CD4-positive, alpha-beta T cell (primary cell): ENCODE results near the gene NPLOC4. TPM values are rescaled to one million over a fixed set of nuclear protein-coding genes. Genes with fewer than 3 reads are reported as not detected.

Experiments used
- ATAC-seq: fragments of 200-7000 bp; cut with Tn5 transposase; one replicate; pipeline ENCODE4 v1.10.0; 2022; ENCODE audit warnings: mild to moderate bottlenecking; ENCODE audit not compliant: poor library complexity
- CTCF ChIA-PET: fragments of 350-600 bp; sonication (Branson Sonifier 250); formaldehyde crosslinking; loops from one replicate; lab custom pipeline; 2021; ENCODE audit warnings: antibody characterized with exemption, inconsistent platforms; lab: Charles Lee
- POLR2A ChIA-PET: fragments of 350-600 bp; sonication (Branson Sonifier 250); formaldehyde crosslinking; loops from one replicate; lab custom pipeline; 2021; ENCODE audit warnings: antibody characterized with exemption, inconsistent platforms; lab: Charles Lee
- DNase-seq, 14 experiments: peaks; one replicate each; pipeline ENCODE4 v3.0.0-alpha.2; 2013 to 2020; ENCODE audit warnings: mixed read lengths in 2 of 14
- H3K27ac ChIP-seq, 2 donors: one replicate each; pipeline versions ENCODE4 v1.5.1 to v1.7.0; 2013; ENCODE audit warnings: low read length in 2 of 2, low read depth in 1 of 2, mild to moderate bottlenecking in 1 of 2
- H3K27me3 ChIP-seq, 2 experiments: 1 replicate in 1 of 2; 2 replicates in 1 of 2; pipeline versions ENCODE4 v1.6.1 to v1.7.0; 2013; ENCODE audit warnings: low read length in 2 of 2, control low read depth in 1 of 2, mild to moderate bottlenecking in 1 of 2, moderate library complexity in 1 of 2; ENCODE audit not compliant: insufficient read depth in 2 of 2, control insufficient read depth in 1 of 2
- H3K36me3 ChIP-seq: one replicate; pipeline ENCODE4 v1.6.1; 2013; ENCODE audit warnings: low read length, control low read depth; ENCODE audit not compliant: insufficient read depth
- H3K4me1 ChIP-seq: one replicate; pipeline ENCODE4 v1.6.1; 2013; ENCODE audit warnings: low read length, control low read depth; ENCODE audit not compliant: insufficient read depth
- H3K4me3 ChIP-seq: one replicate; pipeline ENCODE4 v1.5.1; 2013; ENCODE audit warnings: mild to moderate bottlenecking, low read length, moderate library complexity
- H3K9me3 ChIP-seq, 2 experiments: 1 replicate in 1 of 2; 2 replicates in 1 of 2; pipeline versions ENCODE4 v1.6.1 to v1.7.0; 2013; ENCODE audit warnings: low read length in 2 of 2, mild to moderate bottlenecking in 2 of 2, control low read depth in 1 of 2, moderate library complexity in 1 of 2; ENCODE audit not compliant: control insufficient read depth in 1 of 2, insufficient read depth in 1 of 2
- H3K27ac Mint-ChIP-seq: one replicate; pipeline ENCODE4 v1.8.0; 2020; ENCODE audit warnings: mixed read lengths
- H3K27me3 Mint-ChIP-seq: one replicate; pipeline ENCODE4 v1.8.0; 2021; ENCODE audit warnings: mixed read lengths
- H3K36me3 Mint-ChIP-seq: one replicate; pipeline ENCODE4 v1.8.0; 2021; ENCODE audit warnings: low read depth, mixed read lengths
- H3K4me1 Mint-ChIP-seq: one replicate; pipeline ENCODE4 v1.8.0; 2021; ENCODE audit warnings: low read depth, mixed read lengths
- H3K4me3 Mint-ChIP-seq: one replicate; pipeline ENCODE4 v1.8.0; 2020; ENCODE audit warnings: mild to moderate bottlenecking, mixed read lengths
- H3K9me3 Mint-ChIP-seq: one replicate; pipeline ENCODE4 v1.8.0; 2020; ENCODE audit warnings: mixed read lengths
- intact Hi-C, 2 experiments: fragments of 100-400 bp; cut with DNase I in 1 of 2; cut with micrococcal nuclease in 1 of 2; formaldehyde crosslinking; loops; one replicate each; pipeline versions ENCODE4 v1.15.1 to v1.9.0; 2023 to 2025; cut with DNase I, micrococcal nuclease
- total RNA-seq, 174 experiments: library from RNA in 2 of 174; stranded (reverse) in 2 of 174; gene quantifications; one replicate each; pipeline ENCODE4 v1.2.3 and lab custom pipeline; 2021 to 2026
- TF ChIP-seq, protein P1 (sequence below): fragments of 200-600 bp; IDR thresholded peaks from one replicate; pipeline ENCODE4 v1.8.0; 2022; ENCODE audit warnings: antibody characterized with exemption, mild to moderate bottlenecking

NPLOC4 gene
- total RNA-seq, 2 experiments from 2014 or later = 61.0 to 62.4 TPM

DNA sequence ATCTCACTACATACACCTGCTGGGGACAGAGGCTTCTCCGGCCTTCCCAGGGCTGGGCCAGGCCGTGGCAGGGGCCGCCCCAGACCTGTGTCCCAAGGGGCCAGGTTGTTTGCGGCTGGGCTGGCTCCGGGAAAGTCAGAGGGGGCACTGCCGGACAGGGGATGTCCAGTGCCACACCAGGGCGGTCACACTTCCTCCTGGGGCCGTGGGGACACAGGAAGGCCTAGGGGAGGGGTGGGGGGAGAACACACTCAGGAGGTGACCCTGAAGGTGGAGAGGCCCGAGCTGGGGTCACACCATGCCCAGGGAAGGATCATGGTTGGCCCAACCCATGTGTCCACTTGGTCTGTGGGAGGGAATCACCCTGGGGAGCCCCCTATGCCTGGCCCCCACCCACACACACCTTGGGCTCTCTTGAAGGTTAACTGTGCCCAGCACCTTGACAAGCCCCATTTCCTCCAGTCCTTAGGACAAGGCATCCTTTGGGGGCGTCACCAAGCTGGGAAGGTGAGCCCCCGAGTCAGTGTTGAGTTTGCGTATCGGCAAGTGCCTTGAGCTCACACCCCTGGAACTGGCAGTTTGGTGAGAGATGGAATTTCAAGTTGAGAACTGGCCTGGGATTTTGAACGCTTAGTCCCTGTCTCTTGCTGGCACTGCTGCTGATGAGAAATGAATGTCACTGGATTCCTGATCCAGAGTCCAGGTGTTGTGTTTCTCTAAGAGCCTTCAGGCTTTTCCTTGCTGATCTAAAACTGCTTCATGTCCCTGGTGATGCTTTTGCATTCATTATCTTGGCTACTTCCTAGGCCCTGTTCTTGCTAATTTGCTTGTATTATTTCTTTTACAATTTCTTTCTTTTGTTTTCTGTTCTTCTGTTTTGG is 116.7 kb downstream of the NPLOC4 start:
- Mint-ChIP-seq H3K4me1 (peaks cover 22% of the 10 kb centered on the region), H3K27me3 (no peaks in the 10 kb centered on the region), H3K27ac (peak overlapping the region; percentile 47), H3K9me3 (no peaks in the 10 kb centered on the region), H3K36me3 (no peaks in the 10 kb centered on the region), H3K4me3 (peak overlapping the region; percentile 46)
- H3K36me3 ChIP-seq = no peaks in the 10 kb centered on the region
- peaks cover 44% of the 10 kb centered on the region for H3K4me1 ChIP-seq
- H3K27me3 ChIP-seq = peaks cover 10 to 15% of the 10 kb centered on the region in 2 experiments
- TF ChIP-seq, protein P1, sequence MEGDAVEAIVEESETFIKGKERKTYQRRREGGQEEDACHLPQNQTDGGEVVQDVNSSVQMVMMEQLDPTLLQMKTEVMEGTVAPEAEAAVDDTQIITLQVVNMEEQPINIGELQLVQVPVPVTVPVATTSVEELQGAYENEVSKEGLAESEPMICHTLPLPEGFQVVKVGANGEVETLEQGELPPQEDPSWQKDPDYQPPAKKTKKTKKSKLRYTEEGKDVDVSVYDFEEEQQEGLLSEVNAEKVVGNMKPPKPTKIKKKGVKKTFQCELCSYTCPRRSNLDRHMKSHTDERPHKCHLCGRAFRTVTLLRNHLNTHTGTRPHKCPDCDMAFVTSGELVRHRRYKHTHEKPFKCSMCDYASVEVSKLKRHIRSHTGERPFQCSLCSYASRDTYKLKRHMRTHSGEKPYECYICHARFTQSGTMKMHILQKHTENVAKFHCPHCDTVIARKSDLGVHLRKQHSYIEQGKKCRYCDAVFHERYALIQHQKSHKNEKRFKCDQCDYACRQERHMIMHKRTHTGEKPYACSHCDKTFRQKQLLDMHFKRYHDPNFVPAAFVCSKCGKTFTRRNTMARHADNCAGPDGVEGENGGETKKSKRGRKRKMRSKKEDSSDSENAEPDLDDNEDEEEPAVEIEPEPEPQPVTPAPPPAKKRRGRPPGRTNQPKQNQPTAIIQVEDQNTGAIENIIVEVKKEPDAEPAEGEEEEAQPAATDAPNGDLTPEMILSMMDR = no peak
- H3K27ac ChIP-seq = no peak overlapping the region
- peaks cover 0 to 8% of the 10 kb centered on the region in 2 experiments for H3K9me3 ChIP-seq
- H3K4me3 ChIP-seq = peak overlapping the region; percentile 48
- DNase-seq = no peak
- intact Hi-C loops = loop anchor here in 1 of 2 experiments (1.0 kb wide), 1 partner anchor 81 kb away; no protein-coding TSS in a partner anchor
- ATAC-seq = no peak
- ChIA-PET POLR2A (interaction anchor here (2.6 to 2.7 kb wide), 2 partner anchors 11 to 32 kb away, joined by 15 to 27 read pairs; partner anchors contain the start of gene FAAP100), CTCF (interaction anchor here (1.0 to 2.2 kb wide), 3 partner anchors 29 to 81 kb away, joined by 5 to 24 read pairs (median 18); partner anchors contain the start of gene FAAP100)

DNA sequence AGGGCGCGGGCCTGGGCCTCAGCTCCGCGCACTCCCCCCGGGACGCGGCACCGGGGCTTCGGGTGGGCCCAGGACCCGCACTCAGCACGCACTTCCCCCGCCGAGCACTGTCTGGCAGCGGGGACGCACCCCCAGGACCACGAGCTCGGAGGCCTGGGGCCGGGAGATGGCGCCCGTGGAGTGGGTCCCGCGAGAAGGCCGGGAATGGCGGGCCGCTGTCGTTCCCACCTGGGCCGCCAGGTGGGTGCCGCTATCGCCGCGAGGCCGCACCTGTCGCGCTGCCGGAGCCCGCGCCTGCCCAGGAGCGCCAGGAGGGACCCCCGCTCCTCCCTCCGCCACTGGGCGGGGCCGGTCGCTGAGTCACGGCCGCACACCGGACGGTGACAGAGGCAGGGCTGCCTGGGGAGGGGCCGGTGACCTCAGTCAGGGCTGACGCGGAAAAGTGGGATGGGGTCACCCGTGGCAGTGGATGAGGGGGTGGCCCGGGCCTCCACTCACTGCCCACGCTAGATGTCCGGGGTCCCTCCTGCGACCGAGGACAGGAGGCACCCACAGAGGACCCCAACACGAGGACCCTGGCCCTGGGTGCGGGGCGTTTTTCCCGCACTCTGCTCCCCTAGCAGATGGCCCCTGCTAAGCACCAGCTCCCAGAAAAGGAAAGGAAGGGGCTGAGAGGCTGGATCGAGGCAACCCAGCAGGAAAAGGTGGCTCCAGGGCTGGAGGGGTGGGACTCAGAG is 117.5 kb downstream of the NPLOC4 start:
- Mint-ChIP-seq H3K4me3 (no peak overlapping the region), H3K36me3 (no peaks in the 10 kb centered on the region), H3K27me3 (no peaks in the 10 kb centered on the region), H3K4me1 (peaks cover 24% of the 10 kb centered on the region), H3K27ac (no peak overlapping the region), H3K9me3 (no peaks in the 10 kb centered on the region)
- H3K4me3 ChIP-seq = peak overlapping the region; percentile 48
- peak; percentile 54 to 90 (median 68) for DNase-seq
- intact Hi-C loops = loop anchor here (1.0 to 10.0 kb wide), 7 partner anchors 32 to 1255 kb away; partner anchors contain the start of genes FAAP100 (in 1 of the 2), P4HB (in 1 of the 2), RNF213 (in 1 of the 2) and SLC38A10 (in 1 of the 2)
- peaks cover 0 to 8% of the 10 kb centered on the region in 2 experiments for H3K9me3 ChIP-seq
- peaks cover 8 to 14% of the 10 kb centered on the region in 2 experiments for H3K27me3 ChIP-seq
- H3K36me3 ChIP-seq = no peaks in the 10 kb centered on the region
- no peak overlapping the region for H3K27ac ChIP-seq
- peak; percentile 78 for ATAC-seq
- TF ChIP-seq, protein P1 = peak; percentile 89
- ChIA-PET CTCF (interaction anchor here (0.7 to 2.2 kb wide), 15 partner anchors 8 to 231 kb away, joined by 3 to 24 read pairs (median 5); partner anchors contain the start of gene FAAP100), POLR2A (interaction anchor here (0.6 to 2.7 kb wide), 6 partner anchors 10 to 280 kb away, joined by 3 to 27 read pairs (median 4); partner anchors contain the start of genes FAAP100 and NDUFAF8)
- H3K4me1 ChIP-seq = peaks cover 47% of the 10 kb centered on the region
